GM12878 (cell line): ENCODE measurements around the gene ZNF567. TPM values are rescaled to one million over a fixed set of nuclear protein-coding genes. Genes with fewer than 3 reads are reported as not detected.
"Not testable (repeated sequence)": the region's sequence is repeated elsewhere in the genome, so short reads cannot be mapped to it uniquely, and the experiment has no call there.

ENCODE experiments used
- ATAC-seq: fragments of 200-7000 bp; cut with Tn5 transposase; 3 replicates; pipeline ENCODE4 v1.9.1; 2020; ENCODE audit warnings: mild to moderate bottlenecking, moderate library complexity
- BruUV-seq: library from RNA; stranded (reverse); fragments of 400-500 nt; replicated peaks from 2 replicates; lab custom pipeline; 2021; lab: Mats Ljungman, UMichigan
- CTCF ChIA-PET: fragments of 300-600 bp; sonication (Branson Sonifier 250); formaldehyde crosslinking; extraction: SDS; loops from one replicate; lab custom pipeline; 2021; ENCODE audit warnings: inconsistent platforms; lab: Yijun Ruan, JAX
- POLR2A ChIA-PET: fragments of 350-600 bp; formaldehyde crosslinking; extraction: SDS; loops from one replicate; lab custom pipeline; 2021; ENCODE audit warnings: inconsistent platforms; lab: Charles Lee
- RAD21 ChIA-PET: fragments of 300-600 bp; sonication (Branson Sonifier 250); formaldehyde crosslinking; loops from one replicate; lab custom pipeline; 2023; ENCODE audit warnings: antibody characterized with exemption; ENCODE audit not compliant: unreplicated experiment; lab: Charles Lee
- SMC1A ChIA-PET: fragments of 300-600 bp; sonication (Branson Sonifier 250); formaldehyde crosslinking; loops from one replicate; lab custom pipeline; 2023; ENCODE audit not compliant: unreplicated experiment, uncharacterized antibody; lab: Charles Lee
- DNase-seq: peaks from one replicate; pipeline ENCODE4 v3.0.0-alpha.2; 2011; ENCODE audit warnings: low read depth, low spot score
- FAIRE-seq: peaks from 3 replicates; lab custom pipeline; 2011; peaks lifted over from hg19 to GRCh38; lab: Jason Lieb, UNC
- H2AFZ ChIP-seq: 2 replicates; pipeline ENCODE4 v1.6.0; 2011; ENCODE audit warnings: low read depth, low read length, control low read depth; ENCODE audit not compliant: control insufficient read depth
- H3K27ac ChIP-seq: 2 replicates; pipeline ENCODE4 v1.5.1; 2011; ENCODE audit warnings: control low read depth; ENCODE audit not compliant: control insufficient read depth, insufficient read depth
- H3K27me3 ChIP-seq, 2 experiments: replicated peaks in 1 of 2; 2 replicates each; pipeline versions ENCODE4 v1.6.0 to v1.6.1; 2011; ENCODE audit warnings: low read length in 1 of 2; ENCODE audit not compliant: control insufficient read depth in 2 of 2, insufficient read depth in 2 of 2
- H3K36me3 ChIP-seq, 2 experiments: 2 replicates each; pipeline ENCODE4 v1.5.1; 2011; ENCODE audit warnings: low read length in 1 of 2; ENCODE audit not compliant: control insufficient read depth in 2 of 2, insufficient read depth in 2 of 2
- H3K4me1 ChIP-seq: 2 replicates; pipeline ENCODE4 v1.6.1; 2011; ENCODE audit warnings: mild to moderate bottlenecking, low read length, moderate library complexity, mixed read lengths; ENCODE audit not compliant: control insufficient read depth, insufficient read depth
- H3K4me2 ChIP-seq: 2 replicates; pipeline ENCODE4 v1.6.0; 2011; ENCODE audit warnings: control low read depth; ENCODE audit not compliant: control insufficient read depth, insufficient read depth
- H3K4me3 ChIP-seq: fragments of 200-600 bp; sonication (generic); 2 replicates; pipeline ENCODE4 v1.5.1; 2016
- H3K79me2 ChIP-seq: 2 replicates; pipeline ENCODE4 v1.6.0; 2011; ENCODE audit warnings: low read length; ENCODE audit not compliant: control insufficient read depth, insufficient read depth
- H3K9ac ChIP-seq: 2 replicates; pipeline ENCODE4 v1.8.0; 2011; ENCODE audit warnings: low read length, control low read depth, mixed read lengths; ENCODE audit not compliant: control insufficient read depth, insufficient read depth
- H3K9me3 ChIP-seq: replicated peaks from 3 replicates; pipeline ENCODE4 v1.5.1; 2011; ENCODE audit warnings: mild to moderate bottlenecking, low read length; ENCODE audit not compliant: control insufficient read depth, insufficient read depth
- H4K20me1 ChIP-seq: 2 replicates; pipeline ENCODE4 v1.6.0; 2011; ENCODE audit not compliant: control insufficient read depth, insufficient read depth
- CBX5 ChIP-seq: sonication (generic); IDR thresholded peaks from 2 replicates; pipeline ENCODE4 v1.6.1; 2016; ENCODE audit warnings: low read depth, moderate library complexity, mild to moderate bottlenecking, inconsistent platforms
- HCFC1 ChIP-seq: fragments of 150-350 bp; IDR thresholded peaks from 2 replicates; pipeline ENCODE4 v1.6.1; 2014; ENCODE audit warnings: low read length
- KLF5 ChIP-seq: fragments of 450-650 bp; IDR thresholded peaks from 2 replicates; pipeline ENCODE4 v1.6.1; 2014; ENCODE audit warnings: mild to moderate bottlenecking; ENCODE audit not compliant: partially characterized antibody
- ZNF274 ChIP-seq: IDR thresholded peaks from one replicate; pipeline ENCODE4 v1.8.0; 2011; ENCODE audit not compliant: insufficient read length, insufficient read depth
- WGBS: methylation state at CpG from one replicate; pipeline ENCODE4 v1.1.6; 2016; ENCODE audit warnings: low lambda C conversion rate; ENCODE audit not compliant: insufficient replicate concordance, insufficient coverage; ENCODE audit errors: missing lambda C conversion rate; 5-methylcytosine and 5-hydroxymethylcytosine counted together
- in situ Hi-C: fragments of 300-500 bp; cut with MboI; formaldehyde crosslinking; loops from 9 replicates; pipeline ENCODE4 v1.14.3; 2018; ENCODE audit warnings: mixed read lengths
- intact Hi-C: fragments of 100-400 bp; cut with micrococcal nuclease; formaldehyde crosslinking; loops from one replicate; pipeline ENCODE4 v1.14.2; 2022; ENCODE audit not compliant: unreplicated experiment
- polyA plus RNA-seq, 11 experiments: library from polyadenylated mRNA; depleted of rRNA in 4 of 11; unstranded in 6 of 11; stranded (reverse) in 5 of 11; fragments of >200 nt; fragmentation: Nextera tagmentation in 4 of 11; fragmentation: Illumina TruSeq in 1 of 11; extraction: Ambion mirVana in 4 of 11; extraction: Trizol in 1 of 11; gene quantifications; 1 replicate in 1 of 11; 2 replicates in 10 of 11; pipeline versions ENCODE4 v1.2.1 to v1.2.3, GENCODE V29; 2011 to 2016; ENCODE audit warnings: inconsistent platforms in 2 of 11, missing spikeins in 2 of 11, low read depth in 1 of 11
- total RNA-seq, 4 experiments: library from RNA; depleted of rRNA in 3 of 4; stranded (reverse); fragments of >200 nt in 3 of 4; fragmentation: Illumina TruSeq in 1 of 4; extraction: Trizol in 1 of 4; gene quantifications; 2 replicates each; pipeline versions ENCODE4 v1.2.1 to v1.2.3, GENCODE V29; 2013 to 2021

Gene ZNF567
- total and polyA plus RNA-seq, 10 of the 15 experiments (the other 5 are each of a cell fraction or from before 2014, with no cell fraction given): 4.9 to 11.9 (median 8.7) TPM

GRCh38 chr19:36719687-36720556 lies 32.5 kb downstream of the ZNF567 start:
- Histone ChIP-seq H3K4me2 (no peak overlapping the region), H3K36me3 (peaks cover 5 to 12% of the 10 kb centered on the region in 2 experiments), H4K20me1 (no peaks in the 10 kb centered on the region), H3K9ac (no peak overlapping the region), H3K9me3 (peaks cover 42% of the 10 kb centered on the region), H3K27ac (no peak overlapping the region), H2AFZ (no peak overlapping the region), H3K79me2 (no peaks in the 10 kb centered on the region)
- no peak for ATAC-seq
- SMC1A ChIA-PET: no interaction called here
- intact Hi-C loops (no loop called here), in situ Hi-C loops (no loop called here)
- BruUV-seq: TSS peak; percentile 47
- no peak for FAIRE-seq
- TF ChIP-seq ZNF274 (peak; percentile 94), KLF5 (peak; percentile 91), CBX5 (peak; percentile 95), HCFC1 (no peak)
- TF ChIP-seq, all 136 proteins: peak for 3
- Histone ChIP-seq H3K4me1 (no peaks in the 10 kb centered on the region), H3K4me3 (no peak overlapping the region), H3K27me3 (no peaks in the 10 kb centered on the region)
- CTCF ChIA-PET: no interaction called here
- RAD21 ChIA-PET: no interaction called here
- POLR2A ChIA-PET: no interaction called here
- no peak for DNase-seq
- WGBS: 98% methylated on average over 7 of the region's 10 CpGs

DNA sequence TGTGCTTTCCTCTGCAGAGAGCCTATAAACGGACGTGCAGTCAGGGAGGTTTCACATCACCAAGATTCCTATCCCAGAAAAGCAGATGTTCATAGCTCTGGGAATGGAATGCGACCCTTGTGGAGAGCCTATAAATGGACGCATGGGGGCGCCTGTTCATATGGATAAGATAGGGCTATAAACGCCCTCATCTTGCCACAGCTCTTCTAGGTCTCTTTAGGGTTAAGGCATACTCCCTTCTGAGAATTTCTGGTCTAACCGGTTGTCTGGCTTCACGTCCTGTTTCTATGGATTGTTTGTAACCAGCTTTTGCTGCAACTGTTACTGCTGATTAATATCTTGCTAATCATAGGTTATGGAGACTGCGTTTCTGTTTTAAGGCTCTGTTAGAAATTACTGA lies 48.8 kb downstream of the ZNF567 start:
- H3K9ac ChIP-seq, ATAC-seq, H4K20me1 ChIP-seq, DNase-seq, H3K4me1 ChIP-seq, H3K27ac ChIP-seq, RAD21 ChIA-PET, H3K27me3 ChIP-seq, H3K79me2 ChIP-seq, intact Hi-C loops, CTCF ChIA-PET, BruUV-seq, FAIRE-seq, H3K36me3 ChIP-seq, H2AFZ ChIP-seq, in situ Hi-C loops, H3K9me3 ChIP-seq, SMC1A ChIA-PET, H3K4me2 ChIP-seq, POLR2A ChIA-PET, H3K4me3 ChIP-seq: not testable (repeated sequence)
- WGBS: 96% methylated on average over 5 of the region's 9 CpGs
